Retina (tissue), 1 donor: ENCODE data around the gene PSEN1.

Experiments
- DNase-seq: peaks from one replicate; pipeline ENCODE4 v3.0.0-alpha.2; 2016

The PSEN1 gene

DNA sequence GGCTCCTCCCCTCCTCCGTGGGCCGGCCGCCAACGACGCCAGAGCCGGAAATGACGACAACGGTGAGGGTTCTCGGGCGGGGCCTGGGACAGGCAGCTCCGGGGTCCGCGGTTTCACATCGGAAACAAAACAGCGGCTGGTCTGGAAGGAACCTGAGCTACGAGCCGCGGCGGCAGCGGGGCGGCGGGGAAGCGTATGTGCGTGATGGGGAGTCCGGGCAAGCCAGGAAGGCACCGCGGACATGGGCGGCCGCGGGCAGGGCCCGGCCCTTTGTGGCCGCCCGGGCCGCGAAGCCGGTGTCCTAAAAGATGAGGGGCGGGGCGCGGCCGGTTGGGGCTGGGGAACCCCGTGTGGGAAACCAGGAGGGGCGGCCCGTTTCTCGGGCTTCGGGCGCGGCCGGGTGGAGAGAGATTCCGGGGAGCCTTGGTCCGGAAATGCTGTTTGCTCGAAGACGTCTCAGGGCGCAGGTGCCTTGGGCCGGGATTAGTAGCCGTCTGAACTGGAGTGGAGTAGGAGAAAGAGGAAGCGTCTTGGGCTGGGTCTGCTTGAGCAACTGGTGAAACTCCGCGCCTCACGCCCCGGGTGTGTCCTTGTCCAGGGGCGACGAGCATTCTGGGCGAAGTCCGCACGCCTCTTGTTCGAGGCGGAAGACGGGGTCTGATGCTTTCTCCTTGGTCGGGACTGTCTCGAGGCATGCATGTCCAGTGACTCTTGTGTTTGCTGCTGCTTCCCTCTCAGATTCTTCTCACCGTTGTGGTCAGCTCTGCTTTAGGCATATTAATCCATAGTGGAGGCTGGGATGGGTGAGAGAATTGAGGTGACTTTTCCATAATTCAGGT lies at the start of gene PSEN1:
TSS of gene PSEN1 (plus strand) at position 121 of the 839 bp plus-strand sequence. CDS start 11,513 bp downstream, outside the sequence.
- DNase-seq, result peak; percentile 97

DNA sequence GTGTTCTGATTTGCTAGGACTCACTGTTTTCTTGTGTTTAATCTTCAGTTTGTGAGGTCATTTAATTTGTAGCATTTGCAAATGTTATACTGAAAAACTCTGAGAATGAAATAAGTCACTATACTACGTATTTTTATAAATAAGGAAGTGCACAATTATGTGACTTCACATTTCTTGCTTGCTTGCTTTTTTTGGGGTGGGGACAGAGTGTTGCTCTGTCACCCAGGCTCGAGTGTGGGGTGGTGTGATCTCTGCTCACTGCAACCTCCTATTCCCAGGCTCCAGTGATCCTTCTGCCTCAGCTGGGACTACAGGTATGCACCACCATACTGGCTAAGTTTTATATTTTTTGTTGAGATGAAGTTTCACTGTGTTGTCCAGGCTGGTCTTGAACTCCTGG lies 45.3 kb upstream of the PSEN1 start:
- no peak for DNase-seq

DNA sequence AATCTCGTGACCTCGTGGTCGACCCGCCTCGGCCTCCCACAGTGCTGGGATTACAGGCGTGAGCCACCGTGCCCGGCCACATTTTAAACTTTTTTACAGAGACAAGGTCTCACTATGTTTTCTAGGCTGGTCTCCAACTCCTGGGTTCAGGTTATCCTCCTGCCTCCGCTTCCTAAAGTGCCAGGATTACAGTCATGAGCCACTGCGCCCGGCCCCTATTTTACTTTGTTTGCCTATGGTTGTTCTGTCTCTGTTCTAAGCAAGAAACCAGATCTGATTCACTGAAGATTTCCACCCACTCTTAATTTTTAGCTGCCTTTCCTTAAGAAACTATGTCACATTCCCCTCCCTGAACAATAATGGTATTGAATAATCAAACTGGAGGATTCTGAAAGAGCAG lies 38.9 kb upstream of the PSEN1 start:
- DNase-seq, result no peak

DNA sequence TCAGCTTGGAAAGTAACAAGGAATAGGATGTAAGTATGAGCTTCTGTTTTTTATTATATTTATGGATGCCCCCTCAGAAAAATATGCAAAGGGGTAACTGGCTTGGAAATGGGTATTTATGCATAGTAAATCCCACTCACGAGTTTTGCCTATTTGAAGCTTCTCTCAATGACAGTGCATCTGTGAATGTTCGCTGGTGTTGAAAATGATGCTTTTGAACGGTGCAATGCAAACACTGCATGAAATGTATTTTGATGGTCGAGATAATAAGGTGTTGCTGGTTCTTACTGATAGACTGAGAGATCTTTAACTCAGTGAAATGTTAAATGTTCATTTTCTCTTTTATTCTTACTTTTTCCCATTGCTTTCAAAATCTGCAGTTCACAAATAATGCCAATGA lies 36.0 kb upstream of the PSEN1 start:
- DNase-seq, result no peak

DNA sequence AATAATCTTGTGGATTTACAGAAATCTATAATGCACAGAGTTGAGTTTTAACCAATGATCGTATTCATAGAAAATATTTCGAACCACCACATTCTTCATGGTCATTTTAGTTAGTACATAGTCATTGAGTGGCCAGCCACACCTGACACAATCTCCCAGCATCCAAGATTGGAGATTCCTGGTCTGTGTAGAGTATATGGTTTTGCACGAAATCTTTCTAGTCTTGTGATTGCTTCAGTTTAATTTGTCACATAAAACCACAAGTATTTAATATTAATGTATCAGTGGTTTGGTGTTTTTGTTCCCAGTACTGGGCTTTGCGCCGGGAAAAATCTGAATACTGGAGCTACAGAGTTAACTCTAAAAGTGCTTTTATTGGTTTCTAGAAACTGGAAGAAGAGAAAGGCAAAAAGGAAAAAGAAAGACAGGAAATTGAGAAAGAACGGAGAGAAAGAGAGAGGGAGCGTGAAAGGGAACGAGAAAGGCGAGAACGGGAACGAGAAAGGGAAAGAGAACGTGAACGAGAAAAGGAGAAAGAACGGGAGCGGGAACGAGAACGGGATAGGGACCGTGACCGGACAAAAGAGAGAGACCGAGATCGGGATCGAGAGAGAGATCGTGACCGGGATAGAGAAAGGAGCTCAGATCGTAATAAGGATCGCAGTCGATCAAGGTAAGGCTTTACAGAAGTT lies 33.4 kb upstream of the PSEN1 start:
- no peak for DNase-seq

DNA sequence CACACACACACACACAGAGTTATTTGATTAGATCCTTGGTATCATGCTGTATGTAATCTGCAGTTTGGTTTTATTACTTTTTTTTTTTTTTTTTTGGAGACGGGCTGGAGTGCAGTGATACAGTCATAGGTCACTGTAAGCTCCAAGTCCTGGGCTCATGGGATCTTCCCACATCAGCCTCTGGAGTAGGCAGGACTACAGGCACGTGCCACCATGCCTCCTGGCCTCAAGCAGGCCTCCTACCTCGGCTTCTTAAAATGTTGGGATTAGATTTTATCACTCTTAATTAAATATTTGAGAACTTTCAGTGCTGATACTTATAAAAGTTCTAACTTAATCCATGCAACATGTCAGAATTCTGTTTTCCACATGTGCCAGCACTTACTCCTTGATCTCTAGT lies 31.3 kb upstream of the PSEN1 start:
- DNase-seq, result no peak

DNA sequence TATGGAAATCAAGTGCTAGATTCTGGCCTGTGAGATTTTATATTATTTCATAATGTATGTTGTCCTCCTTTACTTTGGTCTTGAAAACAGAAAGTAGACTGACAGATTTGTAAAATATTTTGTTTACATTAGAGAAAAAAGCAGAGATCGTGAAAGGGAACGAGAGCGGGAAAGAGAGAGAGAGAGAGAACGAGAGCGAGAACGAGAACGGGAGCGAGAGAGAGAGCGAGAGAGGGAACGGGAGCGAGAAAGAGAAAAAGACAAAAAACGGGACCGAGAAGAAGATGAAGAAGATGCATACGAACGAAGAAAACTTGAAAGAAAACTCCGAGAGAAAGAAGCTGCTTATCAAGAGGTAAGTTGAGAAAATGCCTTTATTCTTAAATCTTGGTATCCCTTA lies 30.6 kb upstream of the PSEN1 start:
- DNase-seq, result no peak

- DNase-seq, result no peak
Observed at GRCh38 chr14:73116079-73116665, 20.1 kb upstream of the PSEN1 start.

GRCh38 chr14:73124180-73124894 lies 12.0 kb upstream of the PSEN1 start:
- DNase-seq, result no peak

DNA sequence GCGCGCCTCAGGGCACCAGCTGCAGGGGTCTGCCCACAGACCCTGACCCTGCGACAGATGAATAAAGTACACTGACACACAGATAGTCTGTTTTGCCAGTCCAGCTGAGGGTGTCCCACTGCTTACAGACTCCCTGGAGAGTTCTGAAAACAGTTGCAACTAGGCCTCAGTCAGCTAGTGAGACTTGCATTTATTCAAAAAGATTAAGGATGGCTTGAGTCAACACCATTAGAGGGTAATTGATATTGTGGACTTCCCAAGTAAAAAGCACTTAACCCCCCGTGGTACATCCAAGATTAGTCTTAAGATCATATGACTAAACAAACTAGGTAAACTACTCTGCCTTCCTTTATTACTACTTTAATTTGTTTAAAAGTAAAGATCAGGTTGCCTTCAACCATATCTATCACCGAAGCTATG lies 11.1 kb upstream of the PSEN1 start:
- no peak for DNase-seq

GRCh38 chr14:73125746-73126145 lies 10.6 kb upstream of the PSEN1 start:
- no peak for DNase-seq

DNA sequence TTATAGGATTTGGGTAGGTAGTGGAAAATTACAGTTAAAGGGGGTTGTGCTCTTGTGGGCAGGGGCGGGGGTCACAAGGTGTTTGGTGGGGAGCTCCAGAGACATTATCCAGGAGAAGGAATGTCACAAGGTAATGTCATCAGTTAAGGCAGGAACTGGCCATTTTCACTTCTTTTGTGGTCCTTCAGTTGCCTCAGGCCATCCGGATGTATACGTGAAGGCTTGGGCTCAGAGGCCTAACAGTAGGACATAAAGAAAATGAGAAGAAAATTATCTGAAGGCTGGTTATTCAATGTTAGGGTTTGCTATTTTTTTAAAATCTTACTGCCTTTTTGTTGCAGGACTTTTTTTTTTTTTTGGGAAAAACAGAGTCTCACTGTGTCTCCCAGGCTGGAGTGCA lies 2.5 kb upstream of the PSEN1 start:
- no peak for DNase-seq

GRCh38 chr14:73136085-73136386 lies 271 bp upstream of the PSEN1 start:
- no peak for DNase-seq

DNA sequence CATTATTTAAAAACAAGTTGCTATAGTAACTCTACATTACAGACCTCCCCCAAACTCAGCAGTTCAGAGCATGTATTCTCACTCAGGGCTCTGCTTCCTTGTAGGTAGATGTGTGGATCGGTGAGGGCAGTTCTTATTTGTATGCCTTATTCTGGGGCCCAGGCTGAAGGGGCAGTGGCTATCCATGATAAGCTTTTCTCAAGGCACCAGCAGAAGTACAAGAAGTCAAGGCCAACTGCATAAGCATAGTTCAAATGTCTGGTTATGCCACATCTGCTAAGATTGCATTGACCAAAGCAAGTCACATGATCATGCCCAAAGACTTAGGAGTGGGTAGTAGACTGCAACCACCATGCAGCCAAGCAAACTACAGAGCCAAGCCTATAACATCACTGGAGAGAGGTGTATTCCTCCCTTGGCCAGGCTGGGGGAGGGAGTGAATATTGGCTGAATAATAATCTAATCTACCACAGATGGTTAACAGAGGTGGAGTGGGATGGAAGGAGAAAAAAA lies 4.6 kb downstream of the PSEN1 start:
- DNase-seq, result no peak

DNA sequence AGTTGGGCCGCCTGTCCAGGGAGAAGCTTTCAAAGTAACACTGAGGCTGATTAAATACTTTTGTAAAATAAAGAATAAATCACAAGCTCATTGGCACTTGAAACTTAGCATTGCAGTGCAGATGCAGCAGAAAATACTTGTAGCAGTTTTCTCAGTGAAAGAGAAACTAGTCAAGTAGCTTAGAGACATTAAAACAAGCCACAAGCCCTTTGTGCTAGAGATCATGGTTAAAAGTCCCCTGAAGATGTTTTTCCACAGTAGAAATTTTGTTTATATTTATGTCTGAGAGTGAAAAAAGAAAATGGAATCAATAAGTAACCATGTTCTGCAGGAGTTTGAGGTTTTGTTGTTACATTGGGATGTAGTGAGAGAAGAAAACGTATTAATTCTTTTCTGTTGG lies 5.9 kb downstream of the PSEN1 start:
- no peak for DNase-seq

DNA sequence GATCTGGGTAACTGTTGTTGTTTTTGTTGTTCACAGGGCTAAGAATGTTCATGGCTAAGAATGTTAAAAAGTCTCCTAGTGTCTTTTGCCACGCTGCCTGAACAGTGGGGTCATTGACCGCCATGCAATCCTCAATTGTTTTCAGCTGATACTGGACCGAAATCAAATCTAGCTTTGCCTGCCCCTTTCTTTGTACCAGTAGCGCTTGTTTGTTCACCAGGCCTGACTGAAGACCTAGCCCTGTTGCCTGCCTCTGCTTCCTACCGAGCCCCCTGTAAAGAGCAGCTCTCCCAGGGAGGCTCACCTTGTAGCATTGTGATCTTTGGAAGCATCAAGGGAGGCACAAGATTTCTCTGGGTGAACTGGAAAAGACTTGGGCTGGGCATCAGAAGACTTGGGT lies 6.7 kb downstream of the PSEN1 start:
- DNase-seq, result no peak

- DNase-seq, result no peak
Observed at GRCh38 chr14:73143617-73144016, 7.3 kb downstream of the PSEN1 start.

DNA sequence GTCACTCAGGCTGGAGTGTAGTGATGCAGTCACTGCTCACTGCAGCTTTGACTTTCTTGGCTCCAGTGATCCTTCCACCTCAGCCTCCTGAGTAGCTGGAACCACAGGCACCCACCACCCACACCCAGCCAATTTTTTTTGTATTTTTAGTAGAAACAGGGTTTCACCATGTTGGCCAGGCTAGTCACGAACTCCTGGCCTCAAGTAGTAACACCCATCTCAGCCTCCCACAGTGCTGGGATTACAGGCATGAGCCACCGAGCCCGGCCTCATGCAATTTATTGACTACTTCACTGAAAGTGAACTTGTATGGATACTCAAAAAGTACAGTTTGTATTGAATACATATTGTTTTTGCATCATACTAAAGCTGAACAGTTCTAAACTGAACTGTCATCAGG lies 9.1 kb downstream of the PSEN1 start:
- no peak for DNase-seq

- no peak for DNase-seq
Observed at GRCh38 chr14:73146111-73146510, 9.8 kb downstream of the PSEN1 start.

DNA sequence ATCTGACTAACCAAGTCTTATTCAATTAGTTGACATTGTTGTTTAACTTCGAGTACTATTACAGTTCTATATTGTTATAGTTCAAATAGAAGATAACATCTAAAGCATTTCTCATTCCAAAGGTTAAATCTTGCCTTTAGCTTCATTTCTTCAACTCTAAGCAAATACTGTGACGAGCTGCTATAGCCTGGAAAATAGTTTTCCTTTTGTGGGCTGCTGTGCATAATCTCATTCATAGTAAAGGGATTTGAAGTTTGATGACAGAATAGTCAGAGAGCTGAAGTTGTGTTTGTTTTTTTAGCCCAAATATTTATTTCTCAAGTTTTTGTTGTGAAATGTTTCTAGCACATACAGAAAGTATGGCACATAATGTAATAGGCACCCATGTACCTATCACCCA lies 13.4 kb downstream of the PSEN1 start:
- DNase-seq, result no peak

DNA sequence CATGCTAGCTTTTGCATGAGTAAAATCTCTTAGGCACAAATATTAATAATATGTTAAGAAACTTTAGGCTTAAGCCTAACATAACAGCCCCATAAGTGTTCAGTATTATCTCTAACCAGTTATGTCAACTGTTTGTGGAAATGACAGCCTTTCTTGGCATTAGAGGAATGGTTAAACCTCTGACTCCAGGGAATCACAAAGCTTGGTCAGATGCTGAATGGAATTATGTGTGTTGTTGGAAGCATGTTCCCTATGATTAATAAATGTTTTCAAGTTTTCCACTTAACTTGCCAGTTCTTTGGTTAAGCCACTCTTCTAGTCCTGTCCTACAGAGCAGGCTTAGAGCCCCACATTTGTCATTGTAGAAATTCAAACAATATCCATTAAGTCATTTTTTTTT lies 17.0 kb downstream of the PSEN1 start:
- DNase-seq, result no peak

DNA sequence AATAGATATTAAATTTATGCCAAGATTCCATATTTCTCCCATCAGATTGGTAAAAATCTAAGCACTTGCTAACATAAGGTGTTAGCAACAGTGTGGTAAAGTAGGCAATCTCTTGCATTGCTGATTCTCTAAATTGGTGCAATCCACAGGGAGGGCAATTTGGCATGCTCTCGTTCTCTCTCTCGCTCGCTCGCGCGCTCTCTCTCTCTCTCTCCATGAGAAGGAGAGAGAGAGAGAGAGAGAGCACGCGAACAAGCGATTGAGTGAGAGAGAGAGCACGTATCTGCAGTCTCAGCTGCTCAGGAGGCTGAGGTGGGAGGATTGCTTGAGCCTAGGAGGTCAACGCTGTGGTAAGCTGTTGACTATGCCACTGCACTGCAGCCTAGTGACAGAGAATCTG lies 25.9 kb downstream of the PSEN1 start:
- no peak for DNase-seq

GRCh38 chr14:73166399-73166798 lies 30.1 kb downstream of the PSEN1 start:
- DNase-seq, result no peak
